ENCODE measurements around the gene BNC2.

BNC2 gene

GRCh38 chr9:16450578-16450977 lies 419.9 kb downstream of the BNC2 start:
- no peak for DNase-seq (ENCODE audit: low read depth)
- no peak for TF ChIP-seq CTCF (IDR thresholded peaks at IDR 0.05; ENCODE audit: low read depth, low read length, missing control alignments)
- H3K4me3 ChIP-seq (ENCODE audit: low read depth, low read length) = no peak overlapping the region

GRCh38 chr9:16450043-16450442 lies 420.4 kb downstream of the BNC2 start:
- DNase-seq (ENCODE audit: low read depth) = no peak
- H3K4me3 ChIP-seq (ENCODE audit: low read depth, low read length) = no peak overlapping the region
- no peak for TF ChIP-seq CTCF (IDR thresholded peaks at IDR 0.05; ENCODE audit: low read depth, low read length, missing control alignments)

GRCh38 chr9:16449076-16449730 lies 421.3 kb downstream of the BNC2 start:
- no peak overlapping the region for H3K4me3 ChIP-seq (ENCODE audit: low read depth, low read length)
- TF ChIP-seq CTCF (IDR thresholded peaks at IDR 0.05; ENCODE audit: low read depth, low read length, missing control alignments) = no peak
- DNase-seq (ENCODE audit: low read depth) = no peak

GRCh38 chr9:16447946-16448345 lies 422.5 kb downstream of the BNC2 start:
- H3K4me3 ChIP-seq (ENCODE audit: low read depth, low read length) = no peak overlapping the region
- DNase-seq (ENCODE audit: low read depth) = no peak
- no peak for TF ChIP-seq CTCF (IDR thresholded peaks at IDR 0.05; ENCODE audit: low read depth, low read length, missing control alignments)

- no peak for DNase-seq (ENCODE audit: low read depth)
- no peak for TF ChIP-seq CTCF (IDR thresholded peaks at IDR 0.05; ENCODE audit: low read depth, low read length, missing control alignments)
Measured at GRCh38 chr9:16446636-16447035, 423.8 kb downstream of the BNC2 start.

GRCh38 chr9:16445141-16445920 lies 425.1 kb downstream of the BNC2 start:
- H3K4me3 ChIP-seq (ENCODE audit: low read depth, low read length) = no peak overlapping the region
- no peak for TF ChIP-seq CTCF (IDR thresholded peaks at IDR 0.05; ENCODE audit: low read depth, low read length, missing control alignments)
- no peak for DNase-seq (ENCODE audit: low read depth)

More at GRCh38 chr9:16446636-16447035, 423.8 kb downstream of the BNC2 start:
- H3K4me3 ChIP-seq (ENCODE audit: low read depth, low read length) = no peak overlapping the region
